ENCODE results near the gene KDM4E.

The KDM4E gene

DNA sequence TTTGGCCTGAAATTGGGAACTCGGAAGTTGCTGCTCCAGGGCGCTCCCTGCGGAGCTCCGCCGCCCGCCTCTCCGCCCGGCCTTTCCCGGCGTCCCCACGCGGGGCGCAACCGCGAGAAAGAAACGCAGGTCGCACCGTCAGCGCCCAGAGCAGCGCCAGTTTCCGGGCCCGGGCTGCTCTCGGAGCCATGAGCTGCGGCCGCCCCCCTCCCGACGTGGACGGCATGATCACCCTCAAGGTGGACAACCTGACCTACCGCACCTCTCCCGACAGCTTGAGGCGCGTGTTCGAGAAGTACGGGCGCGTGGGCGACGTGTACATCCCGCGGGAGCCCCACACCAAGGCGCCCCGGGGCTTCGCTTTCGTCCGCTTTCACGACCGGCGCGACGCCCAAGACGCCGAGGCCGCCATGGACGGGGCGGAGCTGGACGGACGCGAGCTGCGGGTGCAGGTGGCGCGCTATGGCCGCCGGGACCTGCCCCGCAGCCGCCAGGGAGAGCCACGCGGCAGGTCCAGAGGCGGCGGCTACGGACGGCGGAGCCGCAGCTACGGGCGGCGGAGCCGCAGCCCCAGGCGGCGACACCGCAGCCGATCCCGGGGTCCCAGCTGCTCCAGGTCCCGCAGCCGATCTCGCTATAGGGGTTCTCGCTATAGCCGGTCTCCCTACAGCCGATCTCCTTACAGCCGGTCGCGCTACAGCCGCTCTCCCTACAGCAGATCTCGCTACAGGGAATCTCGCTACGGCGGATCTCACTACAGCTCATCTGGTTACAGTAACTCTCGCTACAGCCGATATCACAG, 42.2 kb downstream of the KDM4E start:
- H3K27me3 Mint-ChIP-seq, result no peaks in the 10 kb centered on the region
- no peaks in the 10 kb centered on the region for H3K9me3 Mint-ChIP-seq
- peaks cover 24% of the 10 kb centered on the region for H3K4me1 Mint-ChIP-seq
- peak overlapping the region; percentile 96 for H3K27ac Mint-ChIP-seq
- H3K36me3 Mint-ChIP-seq (ENCODE audit: low read depth), result peaks cover 18% of the 10 kb centered on the region
- ATAC-seq (peak; percentile 72), DNase-seq (peak; percentile 80)
- H3K4me3 Mint-ChIP-seq, result peak overlapping the region; percentile 97

DNA sequence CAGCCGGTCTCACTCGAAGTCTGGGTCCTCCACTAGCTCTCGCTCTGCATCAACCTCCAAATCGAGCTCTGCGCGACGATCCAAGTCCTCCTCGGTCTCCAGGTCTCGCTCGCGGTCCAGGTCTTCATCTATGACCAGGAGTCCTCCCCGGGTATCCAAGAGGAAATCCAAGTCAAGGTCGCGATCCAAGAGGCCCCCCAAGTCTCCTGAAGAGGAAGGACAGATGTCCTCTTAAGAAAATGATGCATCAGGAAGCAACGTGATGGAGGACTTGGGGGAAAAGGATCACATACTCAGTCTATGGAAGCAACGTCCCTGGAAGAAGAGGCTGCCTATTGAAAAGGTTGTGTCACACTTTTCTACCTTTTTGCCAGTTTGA, 42.8 kb downstream of the KDM4E start:
- Mint-ChIP-seq H3K4me3 (peak overlapping the region; percentile 97), H3K36me3 (ENCODE audit: low read depth) (peaks cover 18% of the 10 kb centered on the region), H3K27me3 (no peaks in the 10 kb centered on the region), H3K9me3 (no peaks in the 10 kb centered on the region), H3K4me1 (peaks cover 27% of the 10 kb centered on the region), H3K27ac (peak overlapping the region; percentile 96)
- DNase-seq (no peak), ATAC-seq (no peak)

DNA sequence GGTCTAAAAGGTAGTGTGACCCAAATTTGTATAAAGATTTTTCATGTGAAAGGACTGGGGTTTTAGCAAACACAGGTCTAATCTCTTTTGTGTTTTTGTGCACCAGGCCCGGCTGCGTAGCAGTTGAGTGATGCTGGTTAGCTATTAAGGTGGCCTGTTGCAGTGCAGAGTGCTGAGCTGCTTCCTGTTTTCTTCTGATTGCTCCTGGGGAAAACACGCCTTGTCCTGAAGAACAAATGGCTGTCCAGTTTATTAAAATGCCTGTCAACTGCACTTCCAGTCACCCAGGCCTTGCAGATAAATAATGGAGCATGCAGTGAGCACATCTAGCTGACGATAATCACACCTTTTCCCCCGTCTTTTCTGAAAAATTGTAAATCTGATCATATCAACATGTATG, 43.5 kb downstream of the KDM4E start:
- Mint-ChIP-seq H3K9me3 (no peaks in the 10 kb centered on the region), H3K27ac (peak overlapping the region; percentile 96), H3K4me3 (peak overlapping the region; percentile 97), H3K27me3 (no peaks in the 10 kb centered on the region), H3K4me1 (peaks cover 31% of the 10 kb centered on the region), H3K36me3 (ENCODE audit: low read depth) (peaks cover 18% of the 10 kb centered on the region)
- ATAC-seq (peak; percentile 88), DNase-seq (peak; percentile 64)

DNA sequence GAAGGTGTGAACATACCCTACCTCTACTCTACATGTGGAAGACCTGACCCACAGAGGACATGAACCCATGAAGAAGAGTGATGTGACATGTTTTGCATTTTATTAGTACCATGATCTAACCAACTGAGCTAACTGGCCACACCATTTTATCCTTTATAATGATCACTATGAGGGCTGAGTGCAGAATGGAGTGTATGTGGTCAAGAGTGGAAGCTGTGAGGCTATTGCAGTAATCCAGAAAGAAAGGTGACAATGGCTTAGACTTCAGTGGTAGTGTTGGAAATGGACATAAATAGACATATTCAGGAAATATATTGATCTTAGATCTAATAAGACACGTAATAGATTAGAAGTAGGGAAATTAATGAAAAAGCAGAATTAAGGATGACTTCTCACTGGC, 45.4 kb downstream of the KDM4E start:
- no peak for DNase-seq
- H3K27ac Mint-ChIP-seq, result no peak overlapping the region

DNA sequence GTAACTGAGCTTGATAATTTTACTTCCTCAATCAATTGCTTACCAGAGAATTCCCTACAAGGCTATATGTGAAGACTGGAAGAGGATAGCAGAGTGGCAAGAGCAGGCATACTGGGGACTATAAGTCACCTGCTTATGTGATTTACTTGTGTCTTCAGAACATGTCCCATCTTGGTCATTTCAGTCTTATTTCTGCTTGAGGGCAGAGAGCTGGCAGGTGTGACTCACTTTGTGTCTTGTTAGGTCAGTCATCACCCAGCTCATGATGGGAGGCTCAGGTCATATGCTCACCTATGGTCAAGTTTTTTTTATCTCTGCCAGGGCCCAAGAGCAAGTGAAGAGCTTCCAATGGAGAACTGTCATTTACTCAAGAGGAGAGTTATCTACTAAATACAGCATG, 47.9 kb downstream of the KDM4E start:
- Mint-ChIP-seq H3K4me3 (no peak overlapping the region), H3K27ac (no peak overlapping the region), H3K4me1 (peaks cover 26% of the 10 kb centered on the region), H3K36me3 (ENCODE audit: low read depth) (peaks cover 16% of the 10 kb centered on the region), H3K27me3 (no peaks in the 10 kb centered on the region), H3K9me3 (no peaks in the 10 kb centered on the region)
- no peak for DNase-seq
- ATAC-seq, result no peak

More for the DNA sequence above, 45.4 kb downstream of the KDM4E start:
- no peaks in the 10 kb centered on the region for H3K27me3 Mint-ChIP-seq
- no peak overlapping the region for H3K4me3 Mint-ChIP-seq
- peaks cover 31% of the 10 kb centered on the region for H3K4me1 Mint-ChIP-seq
- H3K9me3 Mint-ChIP-seq, result no peaks in the 10 kb centered on the region
- H3K36me3 Mint-ChIP-seq (ENCODE audit: low read depth), result peaks cover 18% of the 10 kb centered on the region
- no peak for ATAC-seq

DNA sequence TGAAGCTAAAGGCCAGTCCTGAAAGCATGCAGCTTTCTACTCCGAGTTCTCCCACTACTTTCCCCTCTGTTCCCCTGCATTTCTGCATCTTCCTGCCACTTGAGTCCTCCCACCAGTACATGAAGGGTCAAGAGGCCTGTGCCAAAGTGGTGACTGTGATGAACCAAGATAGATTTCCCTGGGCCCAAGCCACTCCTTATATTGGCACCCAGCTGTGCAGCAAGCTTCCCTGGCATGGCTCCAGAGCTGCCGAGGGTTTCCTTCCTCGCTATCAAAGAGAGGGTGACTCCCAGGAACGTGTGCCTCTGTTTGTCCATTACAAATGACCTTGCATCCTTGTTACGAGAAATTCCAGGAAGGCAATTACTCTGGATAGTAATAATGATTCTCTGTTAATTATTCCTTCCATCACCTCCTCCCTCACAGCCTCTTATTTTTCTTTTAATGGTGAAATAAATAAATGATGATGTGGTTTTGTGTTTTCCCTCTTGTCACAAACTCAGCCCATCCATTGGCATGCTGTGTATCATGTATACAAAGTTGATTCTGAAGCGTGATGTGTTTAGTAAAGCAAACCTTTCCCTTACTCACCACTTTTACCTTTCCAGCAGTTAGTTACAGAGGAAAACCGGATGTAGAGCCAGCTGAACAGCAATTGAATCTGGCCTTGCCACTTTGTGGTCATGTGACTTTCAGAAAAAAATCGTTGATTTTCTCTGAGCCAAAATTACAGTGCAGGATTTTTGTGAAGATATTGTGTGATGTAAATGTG, 49.9 kb downstream of the KDM4E start:
- no peak for DNase-seq
- Mint-ChIP-seq H3K36me3 (ENCODE audit: low read depth) (peaks cover 10% of the 10 kb centered on the region), H3K4me3 (no peak overlapping the region), H3K27ac (no peak overlapping the region), H3K27me3 (no peaks in the 10 kb centered on the region), H3K4me1 (peaks cover 17% of the 10 kb centered on the region), H3K9me3 (no peaks in the 10 kb centered on the region)
- ATAC-seq, result no peak

DNA sequence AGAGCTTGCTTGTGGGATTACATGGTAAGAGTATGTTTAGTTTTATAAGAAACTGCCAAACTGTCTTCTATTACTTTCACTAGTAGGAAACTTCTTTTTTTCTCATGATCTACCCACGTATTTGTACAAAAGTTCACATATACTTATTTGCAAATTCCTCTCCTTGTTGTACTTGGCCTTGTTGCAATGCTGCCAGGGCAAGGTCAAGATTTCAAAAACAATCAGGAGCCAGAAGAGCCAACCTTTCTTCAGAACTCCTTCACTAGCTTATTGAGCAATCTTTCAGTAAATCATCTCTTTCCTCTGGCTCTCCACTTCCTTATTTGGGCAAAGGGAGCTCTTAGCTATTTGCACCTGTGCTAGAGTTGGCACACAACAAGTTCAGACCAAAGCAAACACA, 51.4 kb downstream of the KDM4E start:
- no peak overlapping the region for H3K27ac Mint-ChIP-seq
- H3K4me3 Mint-ChIP-seq, result no peak overlapping the region
- DNase-seq (no peak), ATAC-seq (no peak)
- no peaks in the 10 kb centered on the region for H3K9me3 Mint-ChIP-seq
- H3K36me3 Mint-ChIP-seq (ENCODE audit: low read depth), result peaks cover 4% of the 10 kb centered on the region
- H3K4me1 Mint-ChIP-seq, result peaks cover 9% of the 10 kb centered on the region
- no peaks in the 10 kb centered on the region for H3K27me3 Mint-ChIP-seq

DNA sequence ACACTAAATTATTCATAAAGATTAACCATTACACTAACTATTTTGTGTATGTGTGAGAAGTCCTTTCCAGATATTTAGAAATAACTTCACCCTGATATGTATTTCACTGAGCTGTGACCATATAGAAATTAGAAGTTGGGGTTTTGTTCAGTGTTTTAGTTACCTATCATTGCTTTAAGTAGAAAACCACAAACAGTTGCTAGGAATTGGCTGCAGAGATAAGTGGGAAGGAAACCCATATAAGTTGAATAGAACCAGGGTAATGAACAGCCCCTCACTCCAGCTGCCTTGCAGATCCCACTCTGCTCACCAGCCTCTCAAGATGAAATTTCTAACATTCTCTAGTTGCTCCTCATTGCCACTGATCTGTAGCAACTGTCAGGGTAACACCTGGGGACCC, 51.9 kb downstream of the KDM4E start:
- Mint-ChIP-seq H3K9me3 (no peaks in the 10 kb centered on the region), H3K4me1 (peaks cover 10% of the 10 kb centered on the region), H3K27me3 (no peaks in the 10 kb centered on the region), H3K36me3 (ENCODE audit: low read depth) (no peaks in the 10 kb centered on the region), H3K4me3 (no peak overlapping the region), H3K27ac (no peak overlapping the region)
- no peak for ATAC-seq
- no peak for DNase-seq

Data from activated naive CD8-positive, alpha-beta T cell treated with anti-CD3 and anti-CD28 coated beads, Interleukin-2, amount 50 U/mL, for 24 hours (primary cell).